Loucy (cell line): Measurements from ENCODE around the gene PYROXD2.

Experiments
- H2AFZ ChIP-seq: fragments of 200-600 bp; sonication (generic); 2 replicates; pipeline ENCODE4 v1.6.0; 2016; ENCODE audit warnings: antibody characterized with exemption, mild to moderate bottlenecking, low read length, moderate library complexity
- H3F3A ChIP-seq: fragments of 200-600 bp; 2 replicates; pipeline ENCODE4 v1.6.0; 2016; ENCODE audit warnings: antibody characterized with exemption, low read depth, mild to moderate bottlenecking
- H3K27me3 ChIP-seq: fragments of 200-600 bp; sonication (generic); 2 replicates; pipeline ENCODE4 v1.6.1; 2014; ENCODE audit warnings: low read length, mild to moderate bottlenecking; ENCODE audit not compliant: insufficient read depth, poor library complexity, severe bottlenecking
- H3K36me3 ChIP-seq: fragments of 200-600 bp; sonication (generic); 2 replicates; pipeline ENCODE4 v1.6.1; 2016; ENCODE audit warnings: low read length; ENCODE audit not compliant: insufficient read depth
- H3K4me1 ChIP-seq: fragments of 200-600 bp; sonication (generic); 2 replicates; pipeline ENCODE4 v1.5.1; 2014; ENCODE audit warnings: low read length, mild to moderate bottlenecking; ENCODE audit not compliant: insufficient read depth, poor library complexity, severe bottlenecking
- H3K4me2 ChIP-seq: fragments of 200-600 bp; sonication (generic); 2 replicates; pipeline ENCODE4 v1.6.0; 2014; ENCODE audit warnings: antibody characterized with exemption, low read length, low read depth, mild to moderate bottlenecking; ENCODE audit not compliant: poor library complexity, severe bottlenecking
- H3K4me3 ChIP-seq: fragments of 200-600 bp; sonication (generic); 2 replicates; pipeline ENCODE4 v1.5.1; 2014; ENCODE audit warnings: low read length, mild to moderate bottlenecking, mixed read lengths; ENCODE audit not compliant: poor library complexity, severe bottlenecking
- H3K79me2 ChIP-seq: fragments of 200-600 bp; sonication (generic); 2 replicates; pipeline ENCODE4 v1.6.1; 2014; ENCODE audit warnings: low read length; ENCODE audit not compliant: insufficient read depth
- H3K9ac ChIP-seq: fragments of 200-600 bp; sonication (generic); 2 replicates; pipeline ENCODE4 v1.6.0; 2014; ENCODE audit warnings: mild to moderate bottlenecking, low read depth, low read length, moderate library complexity; ENCODE audit not compliant: poor library complexity, severe bottlenecking
- H3K9me2 ChIP-seq: fragments of 200-600 bp; sonication (generic); replicated peaks from 2 replicates; pipeline ENCODE4 v1.6.1; 2016; ENCODE audit warnings: low read depth, low read length, mixed read lengths
- H3K9me3 ChIP-seq: fragments of 200-600 bp; sonication (generic); 2 replicates; pipeline ENCODE4 v1.6.1; 2014; ENCODE audit warnings: mild to moderate bottlenecking, antibody characterized with exemption, low read length, low read depth; ENCODE audit not compliant: insufficient read depth
- H4K20me1 ChIP-seq: fragments of 200-600 bp; sonication (generic); 2 replicates; pipeline ENCODE4 v1.6.0; 2014; ENCODE audit warnings: antibody characterized with exemption, low read length, mild to moderate bottlenecking; ENCODE audit not compliant: insufficient read depth, poor library complexity, severe bottlenecking
- EZH2phosphoT487 ChIP-seq: fragments of 200-600 bp; IDR thresholded peaks from 2 replicates; pipeline ENCODE4 v1.6.1; 2018; ENCODE audit warnings: antibody characterized with exemption, mild to moderate bottlenecking, moderate library complexity, borderline replicate concordance
- TF ChIP-seq, protein P1 (sequence below): fragments of 200-600 bp; sonication (generic); conservative IDR thresholded peaks from 2 replicates; pipeline ENCODE4 v1.5.1; 2014; ENCODE audit warnings: mild to moderate bottlenecking, antibody characterized with exemption, low read length

The PYROXD2 gene

DNA sequence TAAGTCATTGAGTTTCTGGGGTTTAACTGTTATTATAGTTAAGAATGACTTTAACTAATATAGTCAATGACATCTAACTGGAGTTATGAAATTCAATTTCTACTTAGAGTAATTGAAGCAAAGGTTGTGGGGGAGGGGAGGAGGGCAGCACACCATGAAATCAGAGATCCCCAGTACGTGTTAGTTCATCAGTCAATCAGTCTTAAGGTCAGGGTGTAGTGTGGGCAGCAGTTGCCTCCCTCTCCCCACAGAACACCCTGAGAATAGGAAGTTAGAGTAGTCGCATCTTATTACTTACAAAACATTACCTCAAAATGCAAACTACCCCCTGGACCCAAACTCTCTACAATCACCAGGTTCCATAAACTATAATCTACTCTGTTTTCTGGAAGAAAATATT is 38.7 kb upstream of the PYROXD2 start:
- no peaks in the 10 kb centered on the region for H3K4me1 ChIP-seq
- no peak overlapping the region for H3K4me2 ChIP-seq

DNA sequence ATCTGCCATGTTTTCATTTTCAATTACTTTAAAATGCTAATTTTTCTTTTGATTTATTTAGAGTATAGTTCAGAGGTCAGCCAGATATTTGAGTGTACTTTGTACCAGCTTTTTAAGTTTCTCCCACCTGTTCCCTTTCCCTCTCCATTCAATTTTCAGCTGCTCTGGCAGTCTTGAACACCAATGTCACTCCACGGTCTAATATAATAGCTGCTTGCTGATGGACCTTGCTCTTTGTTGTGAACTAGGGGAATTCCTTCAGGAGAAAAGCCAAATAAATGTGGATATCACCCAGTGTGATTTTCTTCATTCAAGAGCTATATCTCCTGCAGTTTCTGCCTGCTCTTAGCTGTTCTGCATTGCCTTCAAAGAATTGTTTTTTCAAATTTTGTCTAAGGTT is 35.6 kb upstream of the PYROXD2 start:
- H3K27me3 ChIP-seq: no peaks in the 10 kb centered on the region
- H3K9ac ChIP-seq: no peak overlapping the region
- H3K4me1 ChIP-seq: peaks cover 10% of the 10 kb centered on the region
- H4K20me1 ChIP-seq: no peaks in the 10 kb centered on the region
- H3K4me3 ChIP-seq: no peak overlapping the region
- no peak for TF ChIP-seq EZH2phosphoT487
- TF ChIP-seq, protein P1, sequence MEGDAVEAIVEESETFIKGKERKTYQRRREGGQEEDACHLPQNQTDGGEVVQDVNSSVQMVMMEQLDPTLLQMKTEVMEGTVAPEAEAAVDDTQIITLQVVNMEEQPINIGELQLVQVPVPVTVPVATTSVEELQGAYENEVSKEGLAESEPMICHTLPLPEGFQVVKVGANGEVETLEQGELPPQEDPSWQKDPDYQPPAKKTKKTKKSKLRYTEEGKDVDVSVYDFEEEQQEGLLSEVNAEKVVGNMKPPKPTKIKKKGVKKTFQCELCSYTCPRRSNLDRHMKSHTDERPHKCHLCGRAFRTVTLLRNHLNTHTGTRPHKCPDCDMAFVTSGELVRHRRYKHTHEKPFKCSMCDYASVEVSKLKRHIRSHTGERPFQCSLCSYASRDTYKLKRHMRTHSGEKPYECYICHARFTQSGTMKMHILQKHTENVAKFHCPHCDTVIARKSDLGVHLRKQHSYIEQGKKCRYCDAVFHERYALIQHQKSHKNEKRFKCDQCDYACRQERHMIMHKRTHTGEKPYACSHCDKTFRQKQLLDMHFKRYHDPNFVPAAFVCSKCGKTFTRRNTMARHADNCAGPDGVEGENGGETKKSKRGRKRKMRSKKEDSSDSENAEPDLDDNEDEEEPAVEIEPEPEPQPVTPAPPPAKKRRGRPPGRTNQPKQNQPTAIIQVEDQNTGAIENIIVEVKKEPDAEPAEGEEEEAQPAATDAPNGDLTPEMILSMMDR: no peak
- no peak overlapping the region for H2AFZ ChIP-seq
- no peaks in the 10 kb centered on the region for H3F3A ChIP-seq
- H3K9me2 ChIP-seq: no peaks in the 10 kb centered on the region
- no peaks in the 10 kb centered on the region for H3K9me3 ChIP-seq
- no peak overlapping the region for H3K4me2 ChIP-seq
- H3K79me2 ChIP-seq: peaks cover 14% of the 10 kb centered on the region
- H3K36me3 ChIP-seq: no peaks in the 10 kb centered on the region

More for the DNA sequence above, 38.7 kb upstream of the PYROXD2 start:
- no peaks in the 10 kb centered on the region for H3K36me3 ChIP-seq
- no peak for TF ChIP-seq EZH2phosphoT487
- H4K20me1 ChIP-seq: no peaks in the 10 kb centered on the region
- no peak overlapping the region for H3K9ac ChIP-seq
- H2AFZ ChIP-seq: no peak overlapping the region
- H3K79me2 ChIP-seq: no peaks in the 10 kb centered on the region
- H3K9me2 ChIP-seq: no peaks in the 10 kb centered on the region
- no peaks in the 10 kb centered on the region for H3F3A ChIP-seq
- H3K27me3 ChIP-seq: no peaks in the 10 kb centered on the region
- H3K9me3 ChIP-seq: no peaks in the 10 kb centered on the region
- no peak overlapping the region for H3K4me3 ChIP-seq

- H3F3A ChIP-seq: no peaks in the 10 kb centered on the region
- H3K36me3 ChIP-seq: no peaks in the 10 kb centered on the region
- TF ChIP-seq, protein P1: no peak
- TF ChIP-seq EZH2phosphoT487: no peak
- H3K4me2 ChIP-seq: no peak overlapping the region
- H3K4me1 ChIP-seq: peaks cover 22% of the 10 kb centered on the region
- peaks cover 19% of the 10 kb centered on the region for H3K79me2 ChIP-seq
- H3K4me3 ChIP-seq: no peak overlapping the region
- no peaks in the 10 kb centered on the region for H3K9me2 ChIP-seq
- H2AFZ ChIP-seq: no peak overlapping the region
- H3K9me3 ChIP-seq: no peaks in the 10 kb centered on the region
- no peak overlapping the region for H3K9ac ChIP-seq
- H3K27me3 ChIP-seq: no peaks in the 10 kb centered on the region
- no peaks in the 10 kb centered on the region for H4K20me1 ChIP-seq
Observed at GRCh38 chr10:98449287-98449686, 34.3 kb upstream of the PYROXD2 start.

GRCh38 chr10:98446661-98447221 is 31.8 kb upstream of the PYROXD2 start, which contains the start of gene HPS1:
Gene HPS1 (minus strand): TSS chr10:98446935. CDS start chr10:98443240, 3,695 bp downstream.
- H3K9ac ChIP-seq: peak within 1 kb of the TSS; percentile 88
- no peaks in the 10 kb centered on the region for H3F3A ChIP-seq
- H2AFZ ChIP-seq: peak within 1 kb of the TSS; percentile 95
- peak within 1 kb of the TSS; percentile 90 for H3K4me2 ChIP-seq
- H3K4me3 ChIP-seq: peak within 1 kb of the TSS; percentile 90
- TF ChIP-seq, protein P1: no peak
- TF ChIP-seq EZH2phosphoT487: no peak
- H3K9me3 ChIP-seq: no peaks in the 10 kb centered on the region
- no peaks in the 10 kb centered on the region for H3K36me3 ChIP-seq
- no peaks in the 10 kb centered on the region for H3K27me3 ChIP-seq
- peaks cover 27% of the 10 kb centered on the region for H3K4me1 ChIP-seq
- H3K9me2 ChIP-seq: no peaks in the 10 kb centered on the region
- H3K79me2 ChIP-seq: peaks cover 19% of the 10 kb centered on the region
- H4K20me1 ChIP-seq: no peaks in the 10 kb centered on the region
